K562 (cell line): ENCODE results near the gene ZNF598. TPM values are rescaled to one million over a fixed set of nuclear protein-coding genes. Genes with fewer than 3 reads are reported as not detected.

ENCODE experiments used
- CCNT2 ChIP-seq: IDR thresholded peaks from 2 replicates; pipeline ENCODE4 v1.6.1; 2011; ENCODE audit warnings: borderline replicate concordance, low read depth, mild to moderate bottlenecking, moderate library complexity, mixed read lengths, low read length; ENCODE audit not compliant: insufficient read length; ENCODE audit errors: extremely low read depth
- HDAC8 ChIP-seq: fragments of 450-650 bp; IDR thresholded peaks from 2 replicates; pipeline ENCODE4 v1.6.1; 2016; ENCODE audit warnings: mild to moderate bottlenecking, missing genetic modification characterization, moderate library complexity, missing compliant biosample characterization
- KAT8 ChIP-seq: fragments of 450-650 bp; IDR thresholded peaks from 2 replicates; pipeline ENCODE4 v1.6.1; 2016; ENCODE audit warnings: low read depth, mild to moderate bottlenecking
- MCM7 ChIP-seq, 2 experiments: fragments of 450-650 bp; IDR thresholded peaks; 2 replicates each; pipeline ENCODE4 v1.6.1; 2016 to 2018
- MIER1 ChIP-seq: fragments of 450-650 bp; IDR thresholded peaks from 2 replicates; pipeline ENCODE4 v1.6.1; 2016; ENCODE audit warnings: antibody characterized with exemption, mild to moderate bottlenecking, low read depth
- MYC ChIP-seq, 2 experiments: fragments of 250-450 bp in 1 of 2; sonication (Bioruptor Pico) in 1 of 2; IDR thresholded peaks; 2 replicates each; pipeline versions ENCODE4 v1.5.1 to v1.6.1; 2012 to 2021; ENCODE audit warnings: low read depth in 2 of 2, borderline replicate concordance in 1 of 2, improper control_type of control experiment in 1 of 2, low read length in 1 of 2, mild to moderate bottlenecking in 1 of 2, moderate library complexity in 1 of 2
- NCOR1 ChIP-seq: fragments of 450-650 bp; IDR thresholded peaks from 2 replicates; pipeline ENCODE4 v1.6.1; 2016; ENCODE audit warnings: mild to moderate bottlenecking, moderate library complexity
- NFE2 ChIP-seq: IDR thresholded peaks from 2 replicates; pipeline ENCODE4 v1.6.1; 2014; ENCODE audit warnings: antibody characterized with exemption, low read depth
- POLR2B ChIP-seq: fragments of 450-650 bp; IDR thresholded peaks from 2 replicates; pipeline ENCODE4 v1.6.1; 2018; ENCODE audit warnings: low read depth; ENCODE audit not compliant: partially characterized antibody
- RBM22 ChIP-seq: fragments of 200-400 bp; formaldehyde crosslinking; IDR thresholded peaks from 2 replicates; pipeline ENCODE4 v1.6.1; 2018; ENCODE audit warnings: low read length, low read depth; ENCODE audit not compliant: poor library complexity, severe bottlenecking
- TBP ChIP-seq: optimal IDR thresholded peaks from 2 replicates; pipeline ENCODE3; 2011; ENCODE audit warnings: low read depth, low read length, improper control_type of control experiment
- ZBTB17 ChIP-seq: fragments of 450-650 bp; formaldehyde crosslinking; IDR thresholded peaks from 2 replicates; pipeline ENCODE4 v1.4.0; 2020; ENCODE audit warnings: mild to moderate bottlenecking
- ZNF239 ChIP-seq: fragments of 250-450 bp; sonication (Bioruptor Pico); IDR thresholded peaks from 2 replicates; pipeline ENCODE4 v1.4.0; 2020; ENCODE audit warnings: mild to moderate bottlenecking
- ZNF280A ChIP-seq: fragments of 450-650 bp; IDR thresholded peaks from 2 replicates; pipeline ENCODE4 v1.6.1; 2018; ENCODE audit warnings: mild to moderate bottlenecking, low read depth; ENCODE audit not compliant: partially characterized antibody
- ZNF282 ChIP-seq: sonication (generic); formaldehyde crosslinking; IDR thresholded peaks from 2 replicates; pipeline ENCODE4 v1.8.1; 2023; ENCODE audit warnings: missing genetic modification reagents
- ZNF311 ChIP-seq: fragments of 250-450 bp; sonication (Bioruptor Pico); IDR thresholded peaks from 2 replicates; pipeline ENCODE4 v1.4.0; 2020; ENCODE audit warnings: mild to moderate bottlenecking, moderate library complexity
- ZNF778 ChIP-seq: fragments of 450-650 bp; formaldehyde crosslinking; IDR thresholded peaks from 2 replicates; pipeline ENCODE4 v1.4.0; 2020; ENCODE audit warnings: mild to moderate bottlenecking, moderate library complexity
- polyA plus RNA-seq, 8 experiments: library from polyadenylated mRNA; depleted of rRNA in 4 of 8; stranded (reverse) in 5 of 8; unstranded in 3 of 8; fragments of >200 nt; fragmentation: Nextera tagmentation in 2 of 8; fragmentation: Illumina TruSeq in 1 of 8; extraction: Ambion mirVana in 2 of 8; extraction: Trizol in 1 of 8; gene quantifications; 2 replicates each; pipeline versions ENCODE4 v1.2.1 to v1.2.3, GENCODE V29; 2011 to 2014; ENCODE audit warnings: inconsistent platforms in 1 of 8, missing spikeins in 1 of 8
- total RNA-seq, 7 experiments: library from RNA; depleted of rRNA in 6 of 7; stranded (reverse); fragments of >200 nt in 6 of 7; fragmentation: Illumina TruSeq in 2 of 7; extraction: Trizol in 2 of 7; gene quantifications; 2 replicates each; pipeline versions ENCODE4 v1.2.1 to v1.2.3, GENCODE V29; 2011 to 2021; ENCODE audit warnings: low replicate concordance in 1 of 7
- TF ChIP-seq, protein P1 (sequence below): fragments of 250-450 bp; sonication (Bioruptor Pico); IDR thresholded peaks from 2 replicates; pipeline ENCODE4 v1.5.0; 2021; ENCODE audit warnings: mild to moderate bottlenecking, moderate library complexity

Gene ZNF598
- total and polyA plus RNA-seq, 9 of the 15 experiments (the other 6 are each of a cell fraction or from before 2014, with no cell fraction given), result 0.11 to 115 (median 29.6) TPM

DNA sequence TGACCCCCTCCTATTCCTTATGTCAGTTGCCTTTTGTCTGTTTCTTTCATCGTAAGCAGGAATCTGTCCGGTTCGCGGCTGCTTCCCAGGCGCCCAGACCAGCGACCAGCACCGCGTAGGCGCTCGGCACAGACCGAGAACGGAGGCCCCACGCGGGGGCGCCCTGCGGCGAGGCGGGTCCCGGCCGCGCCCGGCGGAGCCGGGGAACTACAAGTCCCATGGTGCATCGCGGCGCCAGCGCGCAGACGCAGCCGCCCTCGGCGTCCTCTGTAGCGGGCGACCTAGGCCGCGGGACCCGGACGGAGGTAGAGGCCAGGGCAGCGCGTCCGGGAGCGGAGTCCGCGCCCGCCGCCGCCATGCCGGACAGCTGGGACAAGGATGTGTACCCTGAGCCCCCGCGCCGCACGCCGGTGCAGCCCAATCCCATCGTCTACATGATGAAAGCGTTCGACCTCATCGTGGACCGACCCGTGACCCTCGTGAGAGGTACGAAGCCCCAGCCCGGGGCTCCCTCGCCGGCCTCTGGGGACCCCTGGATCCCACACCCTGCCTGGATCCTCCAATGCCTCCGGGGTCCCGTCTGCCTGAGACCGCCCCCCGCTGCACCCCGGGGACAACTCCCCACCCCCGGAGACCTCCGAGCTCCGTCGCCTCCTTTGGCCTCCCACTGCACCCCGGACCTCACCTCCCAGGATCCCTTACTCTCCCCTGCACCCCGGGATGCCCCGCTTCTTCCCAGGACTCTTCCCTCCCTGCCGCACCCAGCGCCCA lies 50.2 kb downstream of the ZNF598 start, which contains the start of gene NDUFB10 (continued):
- TF ChIP-seq ZNF311 (CRISPR knock-in tag) (no peak), ZBTB17 (CRISPR knock-in tag) (peak; percentile 70; the same call in 1 of the 2 replicates), ZNF282 (CRISPR knock-in tag) (no peak), CCNT2 (peak; percentile 91), ZNF280A (no peak), MIER1 (no peak), NCOR1 (no peak; the same call in 1 of the 2 replicates), MCM7 (IDR thresholded peaks at IDR 0.05) (no peak), TBP (no peak), POLR2B (peak; percentile 73), KAT8 (no peak), MYC (IDR thresholded peaks at IDR 0.05; ENCODE audit: low read depth, low read length) (peak; percentile 70), MYC (CRISPR knock-in tag; IDR thresholded peaks at IDR 0.05; ENCODE audit: borderline replicate concordance, low read depth) (peak; percentile 55; the same call in 1 of the 2 replicates), RBM22 (no peak), HDAC8 (peak; percentile 61; the same call in 1 of the 2 replicates), NFE2 (no peak), ZNF239 (no peak), ZNF778 (CRISPR knock-in tag) (no peak)
- TF ChIP-seq, protein P1, sequence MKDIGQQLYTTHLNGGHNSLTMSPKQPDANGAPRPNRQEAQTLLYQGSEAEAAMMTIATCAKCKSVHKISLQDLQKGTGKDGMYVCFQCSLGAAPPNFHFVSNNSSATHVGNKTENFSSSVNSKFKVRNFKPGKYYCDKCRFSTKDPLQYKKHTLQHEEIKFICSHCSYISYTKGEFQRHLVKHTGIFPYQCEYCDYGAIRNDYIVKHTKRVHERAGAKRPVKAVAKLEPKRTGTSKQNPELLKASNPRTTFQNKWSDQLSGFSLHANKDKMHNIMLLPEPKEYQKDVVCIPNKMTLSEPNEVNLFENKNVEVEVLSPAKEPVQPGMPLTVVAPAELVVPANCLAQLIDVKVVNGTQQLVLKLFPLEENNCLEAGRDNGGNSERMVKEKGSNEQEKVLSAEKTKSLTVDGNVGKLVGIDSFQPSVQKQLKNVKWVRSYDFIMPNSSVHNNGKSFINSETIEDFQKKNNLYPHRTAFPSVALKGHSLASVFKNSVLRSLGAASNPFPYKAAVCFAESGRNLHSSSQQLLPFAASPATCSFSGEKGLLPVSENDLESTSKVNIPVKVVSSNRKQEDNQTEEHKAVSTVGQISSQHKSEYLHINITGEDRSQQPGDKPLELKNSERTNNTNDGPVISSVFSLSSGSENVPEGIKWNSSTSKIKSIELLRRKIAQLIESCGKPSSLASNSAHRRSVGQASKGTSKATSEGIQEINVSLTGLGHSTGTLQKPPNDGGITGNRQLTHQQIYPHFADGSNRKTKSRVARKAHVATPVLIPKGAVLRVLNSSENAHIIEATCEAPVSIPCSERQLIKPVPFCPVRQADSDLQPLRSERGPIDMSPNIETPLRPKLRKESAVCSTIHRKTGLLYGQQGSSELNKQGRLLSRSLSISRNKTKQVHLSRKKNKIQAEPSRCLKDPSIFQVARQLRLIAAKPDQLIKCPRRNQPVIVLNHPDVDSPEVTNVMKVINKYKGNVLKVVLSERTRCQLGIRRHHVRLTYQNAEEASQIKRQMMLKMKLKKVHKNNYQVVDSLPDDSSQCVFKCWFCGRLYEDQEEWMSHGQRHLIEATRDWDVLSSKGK (CRISPR knock-in tag), result no peak
